HepG2 (cell line): Measurements from ENCODE around the gene LDLRAD4. TPM values are rescaled to one million over a fixed set of nuclear protein-coding genes. Genes with fewer than 3 reads are reported as not detected.

Experiments used
- ATAC-seq: fragments of 200-7000 bp; cut with Tn5 transposase; 3 replicates; pipeline ENCODE4 v1.9.1; 2020; ENCODE audit warnings: mild to moderate bottlenecking, moderate library complexity
- BruUV-seq: library from RNA; stranded (reverse); fragments of 400-500 nt; replicated peaks from 2 replicates; lab custom pipeline; 2021; lab: Mats Ljungman, UMichigan
- CTCF ChIA-PET: fragments of 300-600 bp; formaldehyde crosslinking; extraction: SDS; loops from one replicate; lab custom pipeline; 2021; ENCODE audit warnings: low total read pairs, inconsistent platforms, low intra/inter-chr PET ratio; lab: Yijun Ruan, JAX
- POLR2A ChIA-PET: fragments of 350-600 bp; sonication (Branson Sonifier 250); formaldehyde crosslinking; loops from one replicate; lab custom pipeline; 2020; ENCODE audit warnings: antibody characterized with exemption, inconsistent platforms; lab: Yijun Ruan, JAX
- DNase-seq: peaks from one replicate; pipeline ENCODE4 v3.0.0-alpha.2; 2015; ENCODE audit warnings: low spot score
- FAIRE-seq: peaks from 3 replicates; lab custom pipeline; 2011; peaks lifted over from hg19 to GRCh38; lab: Jason Lieb, UNC
- H2AFZ ChIP-seq: one replicate; pipeline ENCODE4 v1.6.1; 2011; ENCODE audit warnings: low read length, inconsistent platforms
- H3K27ac ChIP-seq: fragments of 300-600 bp; 3 replicates; pipeline ENCODE4 v1.8.0; 2011; ENCODE audit warnings: mixed run types, mild to moderate bottlenecking, mixed read lengths, low read length, inconsistent platforms; ENCODE audit not compliant: insufficient read depth; ENCODE audit errors: extremely low read length
- H3K27me3 ChIP-seq, 2 experiments: fragments of 200-600 bp in 1 of 2; 2 replicates in 1 of 2; 3 replicates in 1 of 2; pipeline versions ENCODE4 v1.6.0 to v1.8.0; 2011; ENCODE audit warnings: low read length in 2 of 2, mild to moderate bottlenecking in 2 of 2, moderate library complexity in 2 of 2, inconsistent platforms in 1 of 2; ENCODE audit not compliant: insufficient read depth in 2 of 2, control insufficient read depth in 1 of 2
- H3K36me3 ChIP-seq, 2 experiments: fragments of 200-600 bp in 1 of 2; replicated peaks in 1 of 2; 2 replicates in 1 of 2; 3 replicates in 1 of 2; pipeline versions ENCODE4 v1.5.1 to v1.8.0; 2011; ENCODE audit warnings: low read length in 2 of 2, inconsistent platforms in 1 of 2; ENCODE audit not compliant: insufficient read depth in 2 of 2, control insufficient read depth in 1 of 2
- H3K4me1 ChIP-seq: 2 replicates; pipeline ENCODE4 v1.5.1; 2012; ENCODE audit warnings: low read length, inconsistent platforms; ENCODE audit not compliant: insufficient read depth
- H3K4me2 ChIP-seq: 2 replicates; pipeline ENCODE4 v1.6.0; 2011; ENCODE audit warnings: low read depth, low read length, inconsistent platforms
- H3K4me3 ChIP-seq, 3 experiments: fragments of 200-600 bp in 1 of 3; sonication (generic), shearing (Covaris generic) in 1 of 3; replicated peaks in 1 of 3; 2 replicates each; pipeline ENCODE4 v1.5.1; 2011 to 2016; ENCODE audit warnings: low read length in 3 of 3, inconsistent platforms in 2 of 3, low read depth in 2 of 3, mild to moderate bottlenecking in 2 of 3, control low read depth in 1 of 3, mixed read lengths in 1 of 3; ENCODE audit not compliant: insufficient read depth in 1 of 3
- H3K79me2 ChIP-seq: one replicate; pipeline ENCODE4 v1.6.1; 2011; ENCODE audit warnings: low read length, inconsistent platforms; ENCODE audit not compliant: insufficient read depth
- H3K9ac ChIP-seq: 2 replicates; pipeline ENCODE4 v1.6.0; 2011; ENCODE audit warnings: mild to moderate bottlenecking, low read depth, low read length, inconsistent platforms; ENCODE audit not compliant: insufficient read depth
- H3K9me3 ChIP-seq: 2 replicates; pipeline ENCODE4 v1.5.1; 2012; ENCODE audit warnings: mild to moderate bottlenecking, low read length
- H4K20me1 ChIP-seq: 2 replicates; pipeline ENCODE4 v1.6.0; 2011; ENCODE audit warnings: inconsistent platforms, mild to moderate bottlenecking, low read length, moderate library complexity; ENCODE audit not compliant: insufficient read depth
- ARID5B ChIP-seq: IDR thresholded peaks from 2 replicates; pipeline ENCODE4 v1.4.0; 2020; ENCODE audit warnings: mild to moderate bottlenecking, missing genetic modification reagents
- KDM3A ChIP-seq: IDR thresholded peaks from 2 replicates; pipeline ENCODE4 v1.6.1; 2018; ENCODE audit warnings: low read depth, missing compliant biosample characterization
- KIAA2018 ChIP-seq: sonication (generic); formaldehyde crosslinking; IDR thresholded peaks from 2 replicates; pipeline ENCODE4 v1.5.0; 2020; ENCODE audit warnings: mild to moderate bottlenecking, missing genetic modification reagents, borderline replicate concordance
- MED1 ChIP-seq: sonication (generic); formaldehyde crosslinking; IDR thresholded peaks from 2 replicates; pipeline ENCODE4 v1.4.0; 2020; ENCODE audit warnings: missing genetic modification reagents
- MXD3 ChIP-seq: IDR thresholded peaks from 2 replicates; pipeline ENCODE4 v1.6.1; 2016; ENCODE audit warnings: mild to moderate bottlenecking, missing biosample characterization, missing genetic modification reagents
- PREB ChIP-seq: sonication (generic); formaldehyde crosslinking; IDR thresholded peaks from 2 replicates; pipeline ENCODE4 v1.4.0; 2020; ENCODE audit warnings: missing genetic modification reagents
- ZBTB49 ChIP-seq: sonication (generic); formaldehyde crosslinking; IDR thresholded peaks from 2 replicates; pipeline ENCODE4 v1.4.0; 2020; ENCODE audit warnings: missing genetic modification reagents, borderline replicate concordance
- WGBS: methylation state at CpG from one replicate; pipeline ENCODE4 v1.1.6; 2017; ENCODE audit warnings: low lambda C conversion rate; 5-methylcytosine and 5-hydroxymethylcytosine counted together
- in situ Hi-C: cut with HindIII; loops from 2 replicates; pipeline ENCODE4 v1.10.0; 2017; ENCODE audit warnings: low pct_unique_long_range_greater_than_20kb; ENCODE audit not compliant: extremely low pct_ligation_motif_present
- intact Hi-C: fragments of 100-400 bp; cut with micrococcal nuclease; formaldehyde crosslinking; loops from one replicate; pipeline ENCODE4 v1.10.0; 2022; ENCODE audit not compliant: unreplicated experiment
- polyA plus RNA-seq, 8 experiments: library from polyadenylated mRNA; depleted of rRNA in 3 of 8; stranded (reverse) in 7 of 8; unstranded in 1 of 8; fragments of >200 nt; fragmentation: Illumina TruSeq in 4 of 8; extraction: Trizol in 4 of 8; gene quantifications; 2 replicates each; pipeline versions ENCODE4 v1.2.1 to v1.2.3, GENCODE V29; 2011 to 2016; ENCODE audit warnings: low read depth in 4 of 8, missing spikeins in 1 of 8, mixed read lengths in 1 of 8; ENCODE audit not compliant: insufficient read depth in 1 of 8
- total RNA-seq, 5 experiments: library from RNA; depleted of rRNA; stranded (reverse); fragments of >200 nt; fragmentation: Illumina TruSeq; extraction: Trizol; gene quantifications; 2 replicates each; pipeline ENCODE4 v1.2.3, GENCODE V29; 2016; ENCODE audit warnings: low read depth in 1 of 5

Gene LDLRAD4
- total and polyA plus RNA-seq, 2 of the 13 experiments (the other 11 are each of a cell fraction or from before 2014, with no cell fraction given): 13.6 to 20.9 TPM

- ChIA-PET POLR2A (no interaction called here), CTCF (no interaction called here)
- intact Hi-C loops (no loop called here), in situ Hi-C loops (no loop called here)
- Histone ChIP-seq H3K4me3 (no peak overlapping the region), H3K9ac (no peak overlapping the region), H3K4me2 (no peak overlapping the region), H4K20me1 (no peaks in the 10 kb centered on the region), H3K9me3 (no peaks in the 10 kb centered on the region), H3K4me1 (no peaks in the 10 kb centered on the region), H2AFZ (no peak overlapping the region), H3K27me3 (no peaks in the 10 kb centered on the region), H3K27ac (no peak overlapping the region), H3K36me3 (no peaks in the 10 kb centered on the region), H3K79me2 (no peaks in the 10 kb centered on the region)
- no TSS peak for BruUV-seq
- DNase-seq: no peak
- ATAC-seq: no peak
- FAIRE-seq: no peak
- 82% methylated on average over 1 of the region's 1 CpG for WGBS
- no peak for TF ChIP-seq ZBTB49 (CRISPR knock-in tag)
- no peak for TF ChIP-seq KIAA2018
- no peak for TF ChIP-seq KDM3A (CRISPR knock-in tag)
- TF ChIP-seq ARID5B (CRISPR knock-in tag): no peak
- no peak for TF ChIP-seq MED1 (CRISPR knock-in tag)
- TF ChIP-seq MXD3 (CRISPR knock-in tag): no peak
- TF ChIP-seq PREB (CRISPR knock-in tag): no peak
Measured at GRCh38 chr18:13328213-13328612, 109.7 kb downstream of the LDLRAD4 start.
